Smooth muscle cell (in vitro differentiated cells): ENCODE measurements around the gene TDRD5. TPM values are rescaled to one million over a fixed set of nuclear protein-coding genes. Genes with fewer than 3 reads are reported as not detected.

Source experiments
- DNase-seq: peaks from one replicate; lab custom pipeline; 2025; ENCODE audit not compliant: unreplicated experiment; lab: John Stamatoyannopoulos, UW
- H2AFZ ChIP-seq: fragments of 200-600 bp; sonication (generic); 2 replicates; pipeline ENCODE4 v1.6.0; 2016; ENCODE audit warnings: antibody characterized with exemption, low read depth, mild to moderate bottlenecking
- H3F3A ChIP-seq: fragments of 200-600 bp; sonication (generic); 2 replicates; pipeline ENCODE4 v1.6.0; 2017; ENCODE audit warnings: antibody characterized with exemption, low read depth
- H3K27ac ChIP-seq: fragments of 200-600 bp; sonication (generic); 2 replicates; pipeline ENCODE4 v1.5.1; 2016; ENCODE audit warnings: low read depth, mild to moderate bottlenecking
- H3K27me3 ChIP-seq: fragments of 200-600 bp; sonication (generic); 2 replicates; pipeline ENCODE4 v1.6.1; 2016; ENCODE audit warnings: low read depth, mild to moderate bottlenecking
- H3K36me3 ChIP-seq: fragments of 200-600 bp; sonication (generic); 2 replicates; pipeline ENCODE4 v1.5.1; 2016; ENCODE audit warnings: low read depth
- H3K4me1 ChIP-seq: fragments of 200-600 bp; sonication (generic); 2 replicates; pipeline ENCODE4 v1.5.1; 2016; ENCODE audit warnings: low read depth
- H3K4me2 ChIP-seq: fragments of 200-600 bp; sonication (generic); 2 replicates; pipeline ENCODE4 v1.6.0; 2016; ENCODE audit warnings: mild to moderate bottlenecking
- H3K4me3 ChIP-seq: fragments of 200-600 bp; sonication (generic); 2 replicates; pipeline ENCODE4 v1.5.1; 2016; ENCODE audit warnings: mild to moderate bottlenecking
- H3K79me2 ChIP-seq: fragments of 200-600 bp; sonication (generic); 2 replicates; pipeline ENCODE4 v1.6.0; 2016; ENCODE audit warnings: low read depth, mild to moderate bottlenecking
- H3K9ac ChIP-seq: fragments of 200-600 bp; sonication (generic); 2 replicates; pipeline ENCODE4 v1.6.0; 2016; ENCODE audit warnings: low read depth
- H3K9me3 ChIP-seq: fragments of 200-600 bp; sonication (generic); replicated peaks from 2 replicates; pipeline ENCODE4 v1.5.1; 2016; ENCODE audit warnings: low read depth
- H4K20me1 ChIP-seq: fragments of 200-600 bp; sonication (generic); 2 replicates; pipeline ENCODE4 v1.6.0; 2016; ENCODE audit warnings: low read depth
- CTCF ChIP-seq: fragments of 200-600 bp; sonication (generic); IDR thresholded peaks from 2 replicates; pipeline ENCODE4 v1.5.1; 2017; ENCODE audit warnings: borderline replicate concordance, mild to moderate bottlenecking, antibody characterized with exemption; ENCODE audit not compliant: insufficient read depth, poor library complexity, severe bottlenecking
- WGBS: methylation state at CpG from one replicate; pipeline ENCODE4 v1.1.7; 2016; ENCODE audit warnings: low lambda C conversion rate; 5-methylcytosine and 5-hydroxymethylcytosine counted together
- polyA plus RNA-seq: library from polyadenylated mRNA; unstranded; fragments of >200 nt; fragmentation: Nextera tagmentation; extraction: Ambion mirVana; gene quantifications from 2 replicates; pipeline ENCODE4 v1.2.1, GENCODE V29; 2016
- total RNA-seq: library from RNA; depleted of rRNA; stranded (reverse); fragments of >200 nt; gene quantifications from 2 replicates; pipeline ENCODE4 v1.2.3, GENCODE V29; 2014

Gene TDRD5
- total and polyA plus RNA-seq, 2 experiments from 2014 or later: not detected

GRCh38 chr1:179589509-179589908, 2.1 kb upstream of the TDRD5 start:
- H3K9ac ChIP-seq: no peak overlapping the region
- DNase-seq: no peak
- no peak overlapping the region for H3K4me2 ChIP-seq
- H3K27me3 ChIP-seq: peaks cover 33% of the 10 kb centered on the region
- H4K20me1 ChIP-seq: no peaks in the 10 kb centered on the region
- no peak overlapping the region for H3K4me3 ChIP-seq
- H3K4me1 ChIP-seq: peaks cover 5% of the 10 kb centered on the region
- no peaks in the 10 kb centered on the region for H3K9me3 ChIP-seq
- no peaks in the 10 kb centered on the region for H3K79me2 ChIP-seq
- no peak for TF ChIP-seq CTCF
- no peak overlapping the region for H2AFZ ChIP-seq
- no peak overlapping the region for H3K27ac ChIP-seq
- no peaks in the 10 kb centered on the region for H3K36me3 ChIP-seq
- WGBS: 86% methylated on average over 4 of the region's 4 CpGs
- H3F3A ChIP-seq: no peaks in the 10 kb centered on the region

GRCh38 chr1:179590671-179591070, 961 bp upstream of the TDRD5 start:
- no peak overlapping the region for H3K4me2 ChIP-seq
- no peak overlapping the region for H3K27ac ChIP-seq
- H3K9me3 ChIP-seq: no peaks in the 10 kb centered on the region
- H3K9ac ChIP-seq: no peak overlapping the region
- TF ChIP-seq CTCF: no peak
- H3K4me3 ChIP-seq: no peak overlapping the region
- H3K36me3 ChIP-seq: no peaks in the 10 kb centered on the region
- H4K20me1 ChIP-seq: no peaks in the 10 kb centered on the region
- no peaks in the 10 kb centered on the region for H3F3A ChIP-seq
- WGBS: 84% methylated on average over 11 of the region's 11 CpGs
- H3K27me3 ChIP-seq: peaks cover 43% of the 10 kb centered on the region
- no peaks in the 10 kb centered on the region for H3K79me2 ChIP-seq
- peaks cover 4% of the 10 kb centered on the region for H3K4me1 ChIP-seq
- no peak overlapping the region for H2AFZ ChIP-seq
- DNase-seq: no peak

GRCh38 chr1:179591253-179591591, 410 bp upstream of the TDRD5 start:
- Histone ChIP-seq H4K20me1 (no peaks in the 10 kb centered on the region), H3K4me1 (no peaks in the 10 kb centered on the region), H3K9me3 (no peaks in the 10 kb centered on the region), H3K4me2 (no peak overlapping the region), H3F3A (no peaks in the 10 kb centered on the region), H2AFZ (no peak overlapping the region), H3K79me2 (no peaks in the 10 kb centered on the region), H3K36me3 (no peaks in the 10 kb centered on the region), H3K4me3 (no peak overlapping the region), H3K27ac (no peak overlapping the region), H3K9ac (no peak overlapping the region), H3K27me3 (peaks cover 47% of the 10 kb centered on the region)
- no peak for DNase-seq
- WGBS: 85% methylated on average over 7 of the region's 7 CpGs
- TF ChIP-seq CTCF: no peak

- WGBS: 73% methylated on average over 1 of the region's 1 CpG
- H3K79me2 ChIP-seq: no peaks in the 10 kb centered on the region
- no peak overlapping the region for H3K4me3 ChIP-seq
- H3K4me2 ChIP-seq: no peak overlapping the region
- no peaks in the 10 kb centered on the region for H3K36me3 ChIP-seq
- no peak for DNase-seq
- no peak overlapping the region for H2AFZ ChIP-seq
- no peaks in the 10 kb centered on the region for H3K4me1 ChIP-seq
- no peaks in the 10 kb centered on the region for H3F3A ChIP-seq
- no peaks in the 10 kb centered on the region for H4K20me1 ChIP-seq
- no peak overlapping the region for H3K9ac ChIP-seq
- peaks cover 29% of the 10 kb centered on the region for H3K27me3 ChIP-seq
- no peak for TF ChIP-seq CTCF
- no peak overlapping the region for H3K27ac ChIP-seq
- H3K9me3 ChIP-seq: no peaks in the 10 kb centered on the region
Measured at GRCh38 chr1:179598631-179599030, 7.0 kb downstream of the TDRD5 start.
